Neural progenitor cell (in vitro differentiated cells): ENCODE data around the gene RTN4IP1.

Experiments
- CTCF ChIP-seq: fragments of 200-600 bp; sonication (generic); IDR thresholded peaks from 2 replicates; pipeline ENCODE4 v1.5.1; 2017; ENCODE audit warnings: antibody characterized with exemption, mild to moderate bottlenecking
- EZH2 ChIP-seq: fragments of 200-600 bp; sonication (generic); IDR thresholded peaks from 2 replicates; pipeline ENCODE4 v1.6.1; 2017; ENCODE audit warnings: antibody characterized with exemption, mild to moderate bottlenecking, moderate library complexity

- TF ChIP-seq CTCF (no peak), EZH2 (no peak)
Observed at GRCh38 chr6:106553440-106553839, 75.9 kb downstream of the RTN4IP1 start.
